T-helper 17 cell (primary cell): ENCODE measurements around the gene SSH2. TPM values are rescaled to one million over a fixed set of nuclear protein-coding genes. Genes with fewer than 3 reads are reported as not detected.

ENCODE experiments used
- ATAC-seq: fragments of 150-1000 bp; cut with Tn5 transposase; 2 replicates; pipeline ENCODE4 v1.10.0; 2021; ENCODE audit warnings: mild to moderate bottlenecking, moderate library complexity
- DNase-seq, 3 donors: peaks; one replicate each; pipeline versions ENCODE4 v3.0.0 to v3.0.0-alpha.2; 2020 to 2021
- H3K9me3 ChIP-seq: one replicate; pipeline ENCODE4 v1.7.0; 2013; ENCODE audit warnings: low read length, mild to moderate bottlenecking; ENCODE audit not compliant: control insufficient read depth, poor library complexity, severe bottlenecking
- H3K27ac Mint-ChIP-seq: one replicate; pipeline ENCODE4 v1.8.0; 2022; ENCODE audit warnings: mild to moderate bottlenecking, moderate library complexity, mixed read lengths
- H3K27me3 Mint-ChIP-seq: one replicate; pipeline ENCODE4 v1.8.0; 2022; ENCODE audit warnings: mixed read lengths
- H3K36me3 Mint-ChIP-seq: one replicate; pipeline ENCODE4 v1.8.0; 2022; ENCODE audit warnings: low read depth, mixed read lengths
- H3K4me1 Mint-ChIP-seq: one replicate; pipeline ENCODE4 v1.8.0; 2022; ENCODE audit warnings: mild to moderate bottlenecking, mixed read lengths
- H3K4me3 Mint-ChIP-seq: one replicate; pipeline ENCODE4 v1.8.0; 2022; ENCODE audit warnings: mild to moderate bottlenecking, moderate library complexity, mixed read lengths
- total RNA-seq, 4 donors: library from RNA in 2 of 4; stranded (reverse) in 2 of 4; gene quantifications; one replicate each; pipeline ENCODE4 v1.2.3 and lab custom pipeline; 2022 to 2026

The SSH2 gene
- total RNA-seq, 2 donors from 2014 or later: 72.2 to 72.7 TPM

GRCh38 chr17:29706045-29706431, 224.0 kb downstream of the SSH2 start:
- Mint-ChIP-seq H3K36me3 (peaks cover 4% of the 10 kb centered on the region), H3K4me1 (peaks cover 26% of the 10 kb centered on the region), H3K27me3 (no peaks in the 10 kb centered on the region), H3K4me3 (peak overlapping the region; percentile 94), H3K27ac (peak overlapping the region; percentile 98)
- no peak for ATAC-seq
- no peaks in the 10 kb centered on the region for H3K9me3 ChIP-seq
- no peak for DNase-seq

GRCh38 chr17:29705386-29705785, 224.6 kb downstream of the SSH2 start:
- Mint-ChIP-seq H3K27ac (peak overlapping the region; percentile 98), H3K4me3 (peak overlapping the region; percentile 94)

GRCh38 chr17:29699283-29699682, 230.7 kb downstream of the SSH2 start:
- Mint-ChIP-seq H3K36me3 (peaks cover 14% of the 10 kb centered on the region), H3K4me3 (no peak overlapping the region), H3K27ac (peak overlapping the region; percentile 6), H3K4me1 (peaks cover 9% of the 10 kb centered on the region), H3K27me3 (no peaks in the 10 kb centered on the region)
- no peaks in the 10 kb centered on the region for H3K9me3 ChIP-seq
- DNase-seq (no peak), ATAC-seq (no peak)

More at GRCh38 chr17:29705386-29705785, 224.6 kb downstream of the SSH2 start:
- peak; percentile 18 for ATAC-seq
- peaks cover 22% of the 10 kb centered on the region for H3K4me1 Mint-ChIP-seq
- H3K36me3 Mint-ChIP-seq: peaks cover 4% of the 10 kb centered on the region
- H3K27me3 Mint-ChIP-seq: no peaks in the 10 kb centered on the region
- no peak for DNase-seq
- H3K9me3 ChIP-seq: no peaks in the 10 kb centered on the region

GRCh38 chr17:29698837-29699236, 231.2 kb downstream of the SSH2 start:
- ATAC-seq: no peak
- Mint-ChIP-seq H3K27ac (peak overlapping the region; percentile 6), H3K27me3 (no peaks in the 10 kb centered on the region), H3K4me3 (no peak overlapping the region), H3K36me3 (peaks cover 14% of the 10 kb centered on the region), H3K4me1 (peaks cover 9% of the 10 kb centered on the region)
- DNase-seq: no peak
- no peaks in the 10 kb centered on the region for H3K9me3 ChIP-seq

- ATAC-seq (no peak), DNase-seq (no peak)
- Mint-ChIP-seq H3K4me1 (peaks cover 9% of the 10 kb centered on the region), H3K27me3 (no peaks in the 10 kb centered on the region), H3K36me3 (peaks cover 14% of the 10 kb centered on the region), H3K27ac (no peak overlapping the region), H3K4me3 (no peak overlapping the region)
- no peaks in the 10 kb centered on the region for H3K9me3 ChIP-seq
These were observed 231.8 kb downstream of the SSH2 start for GRCh38 chr17:29698019-29698777.

DNA sequence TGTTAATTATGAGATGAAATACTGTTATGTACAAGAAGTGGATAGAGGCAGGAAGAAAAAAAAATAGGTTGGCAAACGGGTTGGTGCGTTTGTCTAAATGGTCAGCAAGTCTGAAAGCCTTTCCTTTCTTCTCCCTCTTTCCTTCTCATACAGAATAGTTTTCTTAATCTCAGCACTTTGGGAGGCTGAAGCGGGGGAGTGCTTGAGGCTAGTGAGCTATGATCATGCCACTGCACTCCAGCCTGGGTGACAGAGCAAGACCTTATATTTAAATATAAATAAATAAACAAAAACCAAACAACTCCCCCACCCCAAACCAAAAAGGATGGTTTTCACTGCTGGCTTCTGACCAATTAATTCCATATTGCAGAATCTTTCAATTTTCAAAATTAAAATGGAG, 232.7 kb downstream of the SSH2 start:
- no peak for DNase-seq
- Mint-ChIP-seq H3K4me1 (peaks cover 6% of the 10 kb centered on the region), H3K27me3 (no peaks in the 10 kb centered on the region), H3K4me3 (no peak overlapping the region), H3K27ac (no peak overlapping the region), H3K36me3 (peaks cover 10% of the 10 kb centered on the region)
- no peaks in the 10 kb centered on the region for H3K9me3 ChIP-seq
- no peak for ATAC-seq

- Mint-ChIP-seq H3K27me3 (no peaks in the 10 kb centered on the region), H3K4me1 (peaks cover 9% of the 10 kb centered on the region), H3K27ac (peak overlapping the region; percentile 59), H3K4me3 (no peak overlapping the region), H3K36me3 (peaks cover 10% of the 10 kb centered on the region)
- ATAC-seq (no peak), DNase-seq (no peak)
- H3K9me3 ChIP-seq: no peaks in the 10 kb centered on the region
These were observed 235.0 kb downstream of the SSH2 start for GRCh38 chr17:29694918-29695563.

GRCh38 chr17:29693751-29694150, 236.3 kb downstream of the SSH2 start:
- no peak for DNase-seq
- H3K4me1 Mint-ChIP-seq: peaks cover 9% of the 10 kb centered on the region
- ATAC-seq: no peak
- no peaks in the 10 kb centered on the region for H3K9me3 ChIP-seq
- H3K4me3 Mint-ChIP-seq: no peak overlapping the region
- H3K36me3 Mint-ChIP-seq: peaks cover 10% of the 10 kb centered on the region
- H3K27me3 Mint-ChIP-seq: no peaks in the 10 kb centered on the region
- H3K27ac Mint-ChIP-seq: peak overlapping the region; percentile 59

DNA sequence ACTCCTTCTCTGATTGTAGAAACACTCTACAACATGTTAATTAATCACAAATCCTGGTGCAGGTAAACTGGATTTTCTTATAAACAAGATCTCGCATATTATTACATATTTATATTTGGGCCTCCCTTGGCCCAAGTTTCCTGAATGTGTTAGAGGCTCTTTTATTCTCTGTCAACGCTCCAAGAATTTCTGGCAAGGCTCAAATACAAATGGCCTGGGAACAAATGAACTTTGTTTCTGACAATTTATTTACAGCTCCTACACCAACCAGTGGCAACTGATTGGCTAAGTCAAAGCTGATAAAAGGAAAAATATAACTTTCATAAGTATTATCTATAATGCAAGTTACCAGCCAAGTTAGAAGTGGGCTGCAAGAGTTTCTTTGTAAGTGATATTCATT, 242.4 kb downstream of the SSH2 start:
- no peaks in the 10 kb centered on the region for H3K27me3 Mint-ChIP-seq
- peak overlapping the region; percentile 21 for H3K27ac Mint-ChIP-seq
- H3K36me3 Mint-ChIP-seq: no peaks in the 10 kb centered on the region
- DNase-seq (no peak), ATAC-seq (no peak)
- no peaks in the 10 kb centered on the region for H3K9me3 ChIP-seq
- peaks cover 10% of the 10 kb centered on the region for H3K4me1 Mint-ChIP-seq
- no peak overlapping the region for H3K4me3 Mint-ChIP-seq

DNA sequence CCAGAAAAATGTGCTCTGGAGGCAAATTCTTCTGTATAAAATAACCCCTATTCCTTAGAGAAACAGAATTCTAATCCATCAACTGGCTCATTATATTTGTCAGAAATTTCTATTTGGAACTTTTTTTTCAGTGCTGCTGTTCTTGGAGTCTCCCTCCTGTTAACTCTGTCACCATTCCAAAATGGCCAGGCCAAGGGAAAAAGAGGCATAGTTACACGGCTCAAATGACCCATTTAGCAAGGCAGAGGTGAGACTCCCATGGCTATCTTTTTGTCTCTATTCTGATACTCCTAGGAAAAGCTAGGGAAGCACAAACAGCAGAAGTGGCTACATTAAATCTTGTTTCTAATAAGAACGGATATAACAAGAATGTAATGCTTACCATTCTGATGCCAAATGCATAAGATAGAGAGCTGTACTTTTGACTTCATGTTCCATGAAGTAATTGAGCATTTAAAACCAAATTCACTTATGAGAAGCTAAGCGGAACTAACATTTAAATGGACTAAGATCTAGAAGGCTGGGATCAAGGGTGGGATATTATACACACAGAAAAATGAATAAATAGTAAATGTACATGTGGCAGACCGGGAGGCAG, 242.9 kb downstream of the SSH2 start:
- no peak overlapping the region for H3K27ac Mint-ChIP-seq
- H3K36me3 Mint-ChIP-seq: no peaks in the 10 kb centered on the region
- H3K4me3 Mint-ChIP-seq: no peak overlapping the region
- H3K9me3 ChIP-seq: no peaks in the 10 kb centered on the region
- DNase-seq (no peak), ATAC-seq (no peak)
- peaks cover 14% of the 10 kb centered on the region for H3K4me1 Mint-ChIP-seq
- no peaks in the 10 kb centered on the region for H3K27me3 Mint-ChIP-seq

DNA sequence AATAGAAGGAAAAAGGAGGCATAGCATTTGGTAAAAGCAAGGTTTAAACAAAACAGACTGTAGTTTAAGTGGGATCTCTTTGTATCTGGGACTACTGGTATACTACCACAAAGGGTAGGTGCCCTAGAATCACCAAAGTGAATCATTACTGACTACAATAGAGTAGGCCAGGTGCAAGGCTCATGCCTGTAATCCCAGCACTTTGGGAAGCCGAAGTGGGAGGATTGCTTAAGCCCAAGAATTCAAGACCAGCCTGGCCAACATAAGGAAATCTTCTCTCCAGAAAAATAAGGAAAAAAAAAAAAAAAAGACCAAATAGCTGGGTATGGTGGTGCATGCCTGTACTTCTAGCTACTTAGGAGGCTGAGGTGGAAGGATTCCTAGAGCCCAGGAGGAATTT, 246.5 kb downstream of the SSH2 start:
- no peaks in the 10 kb centered on the region for H3K27me3 Mint-ChIP-seq
- H3K4me1 Mint-ChIP-seq: peaks cover 14% of the 10 kb centered on the region
- no peak for DNase-seq
- no peak for ATAC-seq
- peak overlapping the region; percentile 89 for H3K27ac Mint-ChIP-seq
- H3K4me3 Mint-ChIP-seq: no peak overlapping the region
- no peaks in the 10 kb centered on the region for H3K36me3 Mint-ChIP-seq
- H3K9me3 ChIP-seq: no peaks in the 10 kb centered on the region

DNA sequence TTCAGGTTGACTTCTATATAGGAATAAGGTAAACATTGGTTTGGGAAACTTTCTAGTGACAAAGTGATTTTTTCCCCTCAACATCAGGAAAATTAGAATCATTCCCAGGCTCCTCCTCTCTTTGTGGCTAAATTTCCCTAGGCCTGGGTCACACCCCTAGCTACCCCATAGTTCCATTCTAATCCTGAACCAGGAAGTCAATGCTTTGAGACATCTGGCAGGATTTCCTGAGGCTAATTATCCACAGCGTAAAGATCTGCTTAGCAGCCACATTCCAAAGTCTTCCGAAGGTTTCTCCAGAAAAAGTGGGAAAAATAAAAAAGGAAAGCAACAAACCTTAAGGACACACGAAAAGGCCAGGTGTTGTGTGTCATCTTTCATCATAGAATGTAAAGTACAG, 247.0 kb downstream of the SSH2 start:
- no peaks in the 10 kb centered on the region for H3K27me3 Mint-ChIP-seq
- H3K9me3 ChIP-seq: no peaks in the 10 kb centered on the region
- H3K27ac Mint-ChIP-seq: peak overlapping the region; percentile 89
- DNase-seq: no peak
- peaks cover 14% of the 10 kb centered on the region for H3K4me1 Mint-ChIP-seq
- H3K4me3 Mint-ChIP-seq: no peak overlapping the region
- ATAC-seq: no peak
- no peaks in the 10 kb centered on the region for H3K36me3 Mint-ChIP-seq

GRCh38 chr17:29682054-29682453, 248.0 kb downstream of the SSH2 start:
- Mint-ChIP-seq H3K36me3 (no peaks in the 10 kb centered on the region), H3K4me3 (no peak overlapping the region), H3K27me3 (no peaks in the 10 kb centered on the region), H3K27ac (peak overlapping the region; percentile 89), H3K4me1 (peaks cover 14% of the 10 kb centered on the region)
- no peaks in the 10 kb centered on the region for H3K9me3 ChIP-seq
- DNase-seq: no peak
- ATAC-seq: peak; percentile 47
